Left ventricle myocardium inferior (tissue), 1 donor: ENCODE data around the gene GPR55. TPM values are rescaled to one million over a fixed set of nuclear protein-coding genes. Genes with fewer than 3 reads are reported as not detected.

Experiments used
- DNase-seq: peaks from one replicate; pipeline ENCODE4 v3.0.0-alpha.2; 2020
- H3K27ac ChIP-seq: fragments of 200-600 bp; replicated peaks from 2 replicates; pipeline ENCODE4 v1.8.0; 2021
- H3K27me3 ChIP-seq: fragments of 200-600 bp; 2 replicates; pipeline ENCODE4 v1.8.0; 2021; ENCODE audit warnings: low read depth
- H3K36me3 ChIP-seq: fragments of 200-600 bp; 2 replicates; pipeline ENCODE4 v1.8.0; 2021
- H3K4me1 ChIP-seq: fragments of 200-600 bp; 2 replicates; pipeline ENCODE4 v1.8.0; 2021
- H3K4me3 ChIP-seq: fragments of 200-600 bp; 2 replicates; pipeline ENCODE4 v1.8.0; 2021; ENCODE audit warnings: mild to moderate bottlenecking, moderate library complexity
- H3K9me3 ChIP-seq: fragments of 200-600 bp; replicated peaks from 2 replicates; pipeline ENCODE4 v1.8.0; 2021
- intact Hi-C: fragments of 100-400 bp; cut with micrococcal nuclease; formaldehyde crosslinking; loops from one replicate; pipeline ENCODE4 v1.11.0; 2022
- total RNA-seq: library from RNA; stranded (reverse); fragmentation: NEBNext Ultra II Directional; extraction: Animal tissue kit (Norgen Biotek cat#: 25700); gene quantifications from one replicate; pipeline ENCODE4 v1.2.1, GENCODE V29; 2021
- TF ChIP-seq, protein P1 (sequence below): fragments of 200-600 bp; IDR thresholded peaks from 2 replicates; pipeline ENCODE4 v1.8.0; 2021; ENCODE audit warnings: antibody characterized with exemption, mild to moderate bottlenecking, borderline replicate concordance
- donor health status: DM: no; HTN: yes; CAD: no; lungs with severe emphysema.

Gene GPR55
- total RNA-seq, 1 donor from 2014 or later, result not detected

DNA sequence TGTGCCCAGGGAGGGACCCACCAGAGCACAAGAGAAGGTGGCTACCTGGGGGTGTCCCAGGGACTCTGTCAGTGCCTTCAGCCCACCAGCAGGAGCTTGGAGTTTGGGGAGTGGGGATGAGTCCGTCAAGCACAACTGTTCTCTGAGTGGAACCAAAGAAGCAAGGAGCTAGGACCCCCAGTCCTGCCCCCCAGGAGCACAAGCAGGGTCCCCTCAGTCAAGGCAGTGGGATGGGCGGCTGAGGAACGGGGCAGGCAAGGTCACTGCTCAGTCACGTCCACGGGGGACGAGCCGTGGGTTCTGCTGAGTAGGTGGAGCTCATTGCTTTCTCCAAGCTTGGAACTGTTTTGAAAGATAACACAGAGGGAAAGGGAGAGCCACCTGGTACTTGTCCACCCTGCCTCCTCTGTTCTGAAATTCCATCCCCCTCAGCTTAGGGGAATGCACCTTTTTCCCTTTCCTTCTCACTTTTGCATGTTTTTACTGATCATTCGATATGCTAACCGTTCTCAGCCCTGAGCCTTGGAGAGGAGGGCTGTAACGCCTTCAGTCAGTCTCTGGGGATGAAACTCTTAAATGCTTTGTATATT is 46.3 kb downstream of the GPR55 start:
- Histone ChIP-seq H3K4me1 (no peaks in the 10 kb centered on the region), H3K4me3 (no peak overlapping the region), H3K27me3 (no peaks in the 10 kb centered on the region), H3K9me3 (no peaks in the 10 kb centered on the region), H3K36me3 (peaks cover 21% of the 10 kb centered on the region), H3K27ac (no peak overlapping the region)
- TF ChIP-seq, protein P1, sequence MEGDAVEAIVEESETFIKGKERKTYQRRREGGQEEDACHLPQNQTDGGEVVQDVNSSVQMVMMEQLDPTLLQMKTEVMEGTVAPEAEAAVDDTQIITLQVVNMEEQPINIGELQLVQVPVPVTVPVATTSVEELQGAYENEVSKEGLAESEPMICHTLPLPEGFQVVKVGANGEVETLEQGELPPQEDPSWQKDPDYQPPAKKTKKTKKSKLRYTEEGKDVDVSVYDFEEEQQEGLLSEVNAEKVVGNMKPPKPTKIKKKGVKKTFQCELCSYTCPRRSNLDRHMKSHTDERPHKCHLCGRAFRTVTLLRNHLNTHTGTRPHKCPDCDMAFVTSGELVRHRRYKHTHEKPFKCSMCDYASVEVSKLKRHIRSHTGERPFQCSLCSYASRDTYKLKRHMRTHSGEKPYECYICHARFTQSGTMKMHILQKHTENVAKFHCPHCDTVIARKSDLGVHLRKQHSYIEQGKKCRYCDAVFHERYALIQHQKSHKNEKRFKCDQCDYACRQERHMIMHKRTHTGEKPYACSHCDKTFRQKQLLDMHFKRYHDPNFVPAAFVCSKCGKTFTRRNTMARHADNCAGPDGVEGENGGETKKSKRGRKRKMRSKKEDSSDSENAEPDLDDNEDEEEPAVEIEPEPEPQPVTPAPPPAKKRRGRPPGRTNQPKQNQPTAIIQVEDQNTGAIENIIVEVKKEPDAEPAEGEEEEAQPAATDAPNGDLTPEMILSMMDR, result no peak
- DNase-seq, result no peak
- intact Hi-C loops, result no loop called here

DNA sequence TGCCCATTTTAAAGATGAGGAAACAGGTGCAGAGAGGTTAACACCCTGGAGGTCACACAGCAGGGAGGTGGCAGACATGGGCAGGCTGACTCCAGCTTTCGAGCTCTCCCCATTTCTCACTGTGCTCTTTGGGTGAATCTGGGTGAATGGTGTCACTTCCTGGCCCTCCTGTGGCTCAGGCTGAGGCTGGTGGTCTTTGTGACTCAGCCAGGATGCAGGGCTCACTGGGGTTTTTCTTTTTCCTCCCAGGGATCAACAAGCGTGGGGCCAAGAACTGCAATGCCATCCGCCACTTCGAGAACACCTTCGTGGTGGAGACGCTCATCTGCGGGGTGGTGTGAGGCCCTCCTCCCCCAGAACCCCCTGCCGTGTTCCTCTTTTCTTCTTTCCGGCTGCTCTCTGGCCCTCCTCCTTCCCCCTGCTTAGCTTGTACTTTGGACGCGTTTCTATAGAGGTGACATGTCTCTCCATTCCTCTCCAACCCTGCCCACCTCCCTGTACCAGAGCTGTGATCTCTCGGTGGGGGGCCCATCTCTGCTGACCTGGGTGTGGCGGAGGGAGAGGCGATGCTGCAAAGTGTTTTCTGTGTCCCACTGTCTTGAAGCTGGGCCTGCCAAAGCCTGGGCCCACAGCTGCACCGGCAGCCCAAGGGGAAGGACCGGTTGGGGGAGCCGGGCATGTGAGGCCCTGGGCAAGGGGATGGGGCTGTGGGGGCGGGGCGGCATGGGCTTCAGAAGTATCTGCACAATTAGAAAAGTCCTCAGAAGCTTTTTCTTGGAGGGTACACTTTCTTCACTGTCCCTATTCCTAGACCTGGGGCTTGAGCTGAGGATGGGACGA is 47.1 kb downstream of the GPR55 start:
- TF ChIP-seq, protein P1, result no peak
- no peaks in the 10 kb centered on the region for H3K27me3 ChIP-seq
- no peaks in the 10 kb centered on the region for H3K9me3 ChIP-seq
- H3K4me1 ChIP-seq, result no peaks in the 10 kb centered on the region
- H3K36me3 ChIP-seq, result peaks cover 21% of the 10 kb centered on the region
- no peak overlapping the region for H3K27ac ChIP-seq
- no peak for DNase-seq
- intact Hi-C loops, result no loop called here
- no peak overlapping the region for H3K4me3 ChIP-seq

DNA sequence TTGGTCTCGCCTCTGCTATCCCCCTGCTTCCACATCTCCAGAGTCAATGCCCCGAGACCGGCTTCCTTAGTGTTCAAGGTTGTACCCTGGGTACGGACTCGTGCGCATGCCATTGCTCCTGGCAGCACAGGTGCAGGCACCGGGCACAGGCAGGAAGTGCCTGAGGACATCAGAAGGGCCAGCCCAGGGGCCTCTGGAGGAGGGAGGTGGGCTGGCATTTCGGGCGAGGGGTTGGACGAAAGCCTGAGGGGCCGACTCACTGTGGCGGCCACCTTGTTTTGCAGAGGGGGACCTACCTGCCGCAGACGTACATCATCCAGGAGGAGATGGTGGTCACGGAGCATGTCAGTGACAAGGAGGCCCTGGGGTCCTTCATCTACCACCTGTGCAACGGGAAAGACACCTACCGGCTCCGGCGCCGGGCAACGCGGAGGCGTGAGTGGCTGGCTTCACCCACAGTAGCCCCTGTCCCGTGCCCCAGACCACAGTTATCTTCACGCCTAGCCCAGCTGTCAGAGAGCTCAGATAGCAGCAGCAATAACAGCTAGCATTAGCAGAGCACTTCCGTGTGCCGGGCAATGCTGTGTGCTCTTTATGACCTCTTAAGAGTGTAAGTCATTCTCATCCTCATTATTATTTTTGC is 47.8 kb downstream of the GPR55 start:
- DNase-seq, result no peak
- no peak overlapping the region for H3K4me3 ChIP-seq
- no peaks in the 10 kb centered on the region for H3K27me3 ChIP-seq
- no peak overlapping the region for H3K27ac ChIP-seq
- intact Hi-C loops, result no loop called here
- TF ChIP-seq, protein P1, result no peak
- peaks cover 21% of the 10 kb centered on the region for H3K36me3 ChIP-seq
- H3K9me3 ChIP-seq, result no peaks in the 10 kb centered on the region
- H3K4me1 ChIP-seq, result no peaks in the 10 kb centered on the region

DNA sequence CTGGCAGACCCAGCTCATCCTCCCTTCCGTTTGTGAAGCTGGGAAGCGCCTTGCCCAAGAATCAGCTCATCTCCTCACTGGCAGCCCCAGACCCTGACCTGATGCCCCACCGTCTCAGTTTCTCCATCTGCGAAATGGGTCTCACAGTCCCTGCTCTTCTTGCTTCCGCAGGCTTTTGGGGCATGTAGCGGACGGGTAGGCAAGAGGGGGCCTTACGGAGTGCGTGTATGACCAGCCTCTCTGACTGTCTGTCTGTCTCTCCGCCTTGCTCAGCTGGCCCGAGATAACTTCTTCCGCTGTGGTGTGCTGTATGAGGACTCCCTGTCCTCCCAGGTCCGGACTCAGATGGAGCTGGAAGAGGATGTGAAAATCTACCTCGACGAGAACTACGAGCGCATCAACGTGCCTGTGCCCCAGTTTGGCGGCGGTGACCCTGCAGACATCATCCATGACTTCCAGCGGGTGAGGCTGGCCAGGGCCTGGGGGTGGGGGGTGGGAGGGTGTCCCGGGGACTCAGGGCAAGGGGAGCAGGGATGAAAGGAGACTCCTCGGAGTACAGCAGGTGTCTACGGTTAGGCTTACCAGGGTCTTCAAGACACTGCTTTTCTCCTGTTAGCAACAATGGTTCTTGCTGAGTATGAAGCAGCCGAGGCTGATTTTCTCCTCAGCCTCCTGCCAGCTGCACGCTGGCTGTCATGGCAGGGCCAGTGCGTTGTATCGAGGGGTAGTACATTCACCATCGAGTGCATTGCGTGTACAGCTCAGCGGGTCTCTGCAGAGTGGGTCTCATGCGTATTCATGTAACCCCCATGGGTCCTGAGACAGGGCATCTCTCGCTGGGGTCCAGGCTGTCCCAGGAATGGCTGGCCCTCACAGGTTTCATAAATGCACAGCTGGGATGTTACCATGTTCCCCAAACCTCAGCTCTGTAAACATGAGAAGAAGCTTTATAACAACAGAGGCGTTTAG is 49.4 kb downstream of the GPR55 start:
- H3K27ac ChIP-seq, result no peak overlapping the region
- intact Hi-C loops, result no loop called here
- no peak for DNase-seq
- peaks cover 21% of the 10 kb centered on the region for H3K36me3 ChIP-seq
- H3K9me3 ChIP-seq, result no peaks in the 10 kb centered on the region
- no peak overlapping the region for H3K4me3 ChIP-seq
- TF ChIP-seq, protein P1, result no peak
- no peaks in the 10 kb centered on the region for H3K27me3 ChIP-seq
- peaks cover 10% of the 10 kb centered on the region for H3K4me1 ChIP-seq

DNA sequence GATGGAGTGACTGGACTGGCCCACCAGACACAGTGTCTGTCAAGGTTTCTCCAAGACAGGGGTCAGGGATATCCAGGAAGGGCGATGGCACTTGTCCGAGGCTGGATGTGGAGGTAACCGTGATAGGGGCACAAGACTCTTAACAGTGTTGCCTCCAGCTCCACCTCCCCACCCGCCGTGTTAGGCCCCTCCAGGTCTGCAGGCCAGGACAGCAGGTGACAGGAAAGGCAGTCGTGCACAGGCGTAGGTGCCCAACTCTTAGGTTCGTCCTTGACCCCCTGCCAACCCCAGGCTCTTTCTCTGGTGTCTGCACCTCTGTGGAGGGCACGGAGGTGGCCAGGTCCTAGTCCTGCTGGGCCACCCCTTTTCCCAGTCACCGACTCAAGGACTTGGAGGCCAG is 50.2 kb downstream of the GPR55 start:
- intact Hi-C loops, result no loop called here
- no peak for DNase-seq
- peaks cover 21% of the 10 kb centered on the region for H3K36me3 ChIP-seq

More for the DNA sequence above, 50.2 kb downstream of the GPR55 start:
- no peaks in the 10 kb centered on the region for H3K27me3 ChIP-seq
- no peak overlapping the region for H3K27ac ChIP-seq
- TF ChIP-seq, protein P1, result no peak
- no peak overlapping the region for H3K4me3 ChIP-seq
- no peaks in the 10 kb centered on the region for H3K9me3 ChIP-seq
- H3K4me1 ChIP-seq, result peaks cover 17% of the 10 kb centered on the region
